ACC112 (cell line): ENCODE results near the gene ITGAE.
A peak's percentile ranks its signal among the peaks of the same experiment; 100 is the strongest.
"Not testable (repeated sequence)": the region's sequence is repeated elsewhere in the genome, so short reads cannot be mapped to it uniquely, and the experiment has no call there.

Experiments
- H2AFZ ChIP-seq: fragments of 200-600 bp; sonication (generic); one replicate; pipeline ENCODE4 v1.6.0; 2017; ENCODE audit warnings: antibody characterized with exemption, low read length; ENCODE audit not compliant: unreplicated experiment
- H3K27ac ChIP-seq: fragments of 200-600 bp; sonication (generic); 2 replicates; pipeline ENCODE4 v1.5.1; 2014; ENCODE audit warnings: low read depth, mild to moderate bottlenecking, antibody characterized with exemption, low read length, moderate library complexity
- H3K27me3 ChIP-seq: fragments of 200-600 bp; sonication (generic); 2 replicates; pipeline ENCODE4 v1.6.1; 2014; ENCODE audit warnings: mild to moderate bottlenecking, antibody characterized with exemption, low read length, moderate library complexity, mixed read lengths; ENCODE audit not compliant: insufficient read depth
- H3K36me3 ChIP-seq: fragments of 200-600 bp; sonication (generic); 2 replicates; pipeline ENCODE4 v1.6.1; 2016; ENCODE audit warnings: mild to moderate bottlenecking, antibody characterized with exemption, low read length, moderate library complexity, mixed read lengths; ENCODE audit not compliant: insufficient read depth
- H3K4me1 ChIP-seq: fragments of 200-600 bp; sonication (generic); one replicate; pipeline ENCODE4 v1.6.1; 2016; ENCODE audit warnings: low read length, mixed read lengths; ENCODE audit not compliant: insufficient read depth, unreplicated experiment, control insufficient read depth
- H3K4me3 ChIP-seq: fragments of 200-600 bp; sonication (generic); 2 replicates; pipeline ENCODE4 v1.5.1; 2014; ENCODE audit warnings: mild to moderate bottlenecking, low read depth, low read length
- H3K79me2 ChIP-seq: fragments of 200-600 bp; sonication (generic); one replicate; pipeline ENCODE4 v1.6.0; 2016; ENCODE audit warnings: low read length; ENCODE audit not compliant: control insufficient read depth, unreplicated experiment, insufficient read depth

ITGAE gene

DNA sequence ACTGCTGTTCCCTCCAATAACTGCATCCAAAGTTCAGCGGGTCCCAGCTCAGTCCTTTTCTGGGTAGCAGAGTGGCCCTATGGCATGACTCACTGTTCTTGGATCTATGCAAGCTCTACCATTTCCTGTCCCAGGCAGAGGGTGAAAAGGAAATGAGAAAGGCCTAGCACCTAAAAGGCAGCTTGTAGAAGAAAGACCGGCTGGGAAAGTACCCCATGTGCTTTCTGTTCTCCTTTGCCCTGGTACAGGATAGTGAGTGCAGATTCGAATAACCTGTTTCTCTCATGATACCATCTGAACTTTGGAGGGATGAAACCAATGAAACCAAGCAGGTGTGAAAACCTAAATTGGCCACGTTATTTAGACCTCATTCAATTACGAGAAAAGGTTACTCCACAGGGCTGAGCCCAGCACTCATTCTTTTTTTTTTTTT is 90.0 kb downstream of the ITGAE start:
- H3K4me1 ChIP-seq = peaks cover 6% of the 10 kb centered on the region
- peaks cover 10% of the 10 kb centered on the region for H3K36me3 ChIP-seq
- no peaks in the 10 kb centered on the region for H3K27me3 ChIP-seq
- H3K79me2 ChIP-seq = no peaks in the 10 kb centered on the region
- H2AFZ ChIP-seq = no peak overlapping the region
- H3K27ac ChIP-seq = 0 out of 2 replicates have a peak overlapping the region, but pooled peaks have one; percentile 20
- no peak overlapping the region for H3K4me3 ChIP-seq

DNA sequence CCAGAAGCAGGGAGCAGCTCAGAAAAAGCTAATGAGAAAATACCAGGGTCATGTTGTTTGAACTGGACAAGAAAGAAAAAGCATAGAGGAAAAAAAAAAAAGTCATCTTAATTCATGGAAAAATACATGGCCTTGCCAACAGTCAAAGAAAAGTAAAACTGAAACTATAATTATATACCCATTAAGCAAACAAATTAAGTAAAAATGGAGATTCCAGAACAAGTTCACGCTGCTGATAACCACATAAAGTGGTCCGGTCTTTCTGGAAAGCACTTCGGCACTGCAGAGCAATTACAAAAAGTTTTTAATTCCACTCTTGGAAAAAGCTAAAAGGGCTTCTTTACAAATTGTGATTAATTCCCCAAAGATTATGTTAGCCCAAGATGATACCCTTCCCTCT is 92.6 kb downstream of the ITGAE start:
- no peaks in the 10 kb centered on the region for H3K79me2 ChIP-seq
- peaks cover 6% of the 10 kb centered on the region for H3K4me1 ChIP-seq
- H3K27me3 ChIP-seq = no peaks in the 10 kb centered on the region
- H3K27ac ChIP-seq = no peak overlapping the region
- H3K4me3 ChIP-seq = no peak overlapping the region
- no peak overlapping the region for H2AFZ ChIP-seq
- no peaks in the 10 kb centered on the region for H3K36me3 ChIP-seq

DNA sequence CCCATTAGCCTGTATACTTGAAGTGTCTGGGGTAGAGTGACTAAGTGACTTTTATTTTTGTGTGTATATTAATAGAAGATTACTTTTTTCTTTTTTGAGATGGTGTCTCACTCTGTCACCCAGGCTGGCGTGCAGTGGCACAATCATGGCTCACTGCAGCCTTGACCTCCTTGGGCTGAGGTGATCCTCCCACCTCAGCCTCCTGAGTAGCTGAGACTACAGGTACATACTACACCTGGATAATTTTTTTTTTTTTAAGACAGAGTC is 95.3 kb downstream of the ITGAE start:
- not testable (repeated sequence) for H3K36me3 ChIP-seq, H3K27me3 ChIP-seq, H3K79me2 ChIP-seq, H3K27ac ChIP-seq, H2AFZ ChIP-seq, H3K4me3 ChIP-seq, H3K4me1 ChIP-seq

DNA sequence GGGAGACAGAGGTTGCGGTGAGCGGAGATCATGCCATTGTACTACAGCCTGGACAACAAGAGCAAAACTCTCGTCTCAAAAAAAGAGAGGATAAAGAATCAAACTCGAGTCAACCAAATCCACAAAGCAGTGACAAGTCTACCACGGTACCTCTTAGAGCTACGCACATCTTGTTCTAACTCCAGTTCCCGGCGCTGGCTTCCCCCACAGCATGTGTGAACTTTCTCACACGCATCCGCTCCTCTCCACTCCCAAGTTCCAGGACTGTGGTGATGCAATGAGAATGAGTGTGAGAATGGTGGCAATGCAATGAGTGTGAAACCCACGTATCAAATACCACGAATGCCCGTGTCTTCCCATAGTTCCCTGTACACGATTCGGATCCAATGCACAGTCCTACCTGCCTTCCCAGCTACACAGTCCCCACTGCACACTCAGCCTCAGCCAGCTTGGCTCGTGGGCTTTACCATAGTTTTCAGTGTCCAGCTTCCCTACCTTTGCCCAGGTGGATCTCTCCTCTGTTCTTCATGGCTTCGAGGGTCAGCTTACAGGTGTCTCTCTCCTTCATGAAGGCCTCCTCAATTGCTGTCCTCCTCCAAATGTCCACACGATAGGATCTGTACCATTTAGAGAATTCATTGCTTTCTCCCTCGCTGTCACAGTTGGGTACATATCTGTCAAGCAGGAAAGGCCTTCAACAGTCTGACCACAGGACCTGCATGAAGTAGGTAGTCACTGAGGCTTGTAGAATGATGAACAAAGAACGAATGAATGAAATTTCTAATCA is 95.9 kb downstream of the ITGAE start:
- no peaks in the 10 kb centered on the region for H3K79me2 ChIP-seq
- H3K36me3 ChIP-seq = no peaks in the 10 kb centered on the region
- H3K27me3 ChIP-seq = no peaks in the 10 kb centered on the region
- no peak overlapping the region for H3K27ac ChIP-seq
- no peak overlapping the region for H2AFZ ChIP-seq
- no peaks in the 10 kb centered on the region for H3K4me1 ChIP-seq
- H3K4me3 ChIP-seq = no peak overlapping the region

DNA sequence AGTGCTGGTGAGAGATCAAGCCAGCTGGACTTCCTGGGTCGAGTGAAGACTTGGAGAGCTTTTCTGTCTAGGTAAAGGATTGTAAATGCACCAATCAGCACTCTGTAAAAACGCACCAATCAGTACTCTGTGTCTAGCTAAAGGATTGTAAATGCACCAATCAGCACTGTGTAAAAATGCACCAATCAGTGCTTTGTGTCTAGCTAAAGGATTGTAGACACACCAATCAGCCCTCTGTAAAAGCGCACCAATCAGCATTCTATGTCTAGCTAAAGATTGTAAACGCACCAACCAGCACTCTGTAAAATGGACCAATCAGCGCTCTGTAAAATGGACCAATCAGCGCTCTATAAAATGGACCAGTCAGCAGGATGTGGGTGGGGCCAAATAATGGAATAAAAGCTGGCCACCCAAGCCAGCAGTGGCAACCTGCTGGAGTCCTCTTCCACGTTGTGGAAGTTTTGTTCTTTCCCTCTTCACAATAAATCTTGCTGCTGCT is 98.9 kb downstream of the ITGAE start:
- not testable (repeated sequence) for H3K27me3 ChIP-seq, H3K27ac ChIP-seq, H2AFZ ChIP-seq, H3K79me2 ChIP-seq, H3K4me1 ChIP-seq, H3K4me3 ChIP-seq, H3K36me3 ChIP-seq

DNA sequence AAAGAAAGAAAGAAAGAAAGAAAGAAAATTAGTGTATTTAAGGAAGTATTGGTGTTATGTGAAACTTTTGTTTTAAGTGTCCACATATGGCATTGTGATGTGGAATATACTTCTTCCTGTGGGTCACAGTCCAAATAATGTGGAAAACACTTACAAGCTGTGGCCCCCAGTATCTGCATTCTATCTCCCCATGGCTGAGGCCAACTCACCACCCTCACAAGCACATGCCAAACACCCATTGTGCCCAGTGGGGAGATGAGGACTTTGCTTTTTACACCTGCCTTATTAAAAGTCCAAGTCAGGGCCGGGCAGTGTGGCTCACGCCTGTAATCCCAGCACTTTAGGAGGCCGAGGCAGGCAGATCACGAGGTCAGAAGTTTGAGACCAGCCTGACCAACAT is 101.0 kb downstream of the ITGAE start:
- Histone ChIP-seq H3K79me2 (no peaks in the 10 kb centered on the region), H3K27ac (no peak overlapping the region), H3K4me3 (no peak overlapping the region), H3K36me3 (no peaks in the 10 kb centered on the region), H3K27me3 (no peaks in the 10 kb centered on the region), H2AFZ (no peak overlapping the region), H3K4me1 (peaks cover 6% of the 10 kb centered on the region)

DNA sequence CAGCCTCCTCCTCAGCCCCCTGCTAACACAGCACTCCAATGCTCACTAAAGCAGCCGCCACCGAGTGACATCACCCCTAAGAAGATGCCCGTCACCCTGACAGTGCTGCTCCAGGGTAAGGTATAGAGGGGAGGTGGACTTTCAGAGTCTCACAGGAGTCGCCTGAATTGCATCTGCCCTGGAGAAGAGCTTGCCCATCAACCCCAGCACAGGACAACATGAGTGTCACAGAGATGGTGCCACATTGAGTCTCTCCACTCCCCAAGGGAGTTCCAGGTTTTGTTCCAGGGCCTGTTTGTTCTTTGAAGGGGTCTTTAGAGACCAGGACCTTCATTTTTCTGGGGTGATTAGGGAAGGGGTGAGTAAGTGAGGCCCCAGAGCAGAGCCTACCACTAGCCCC is 102.8 kb downstream of the ITGAE start:
- Histone ChIP-seq H3K79me2 (no peaks in the 10 kb centered on the region), H3K27ac (no peak overlapping the region), H3K36me3 (no peaks in the 10 kb centered on the region), H2AFZ (no peak overlapping the region), H3K4me3 (no peak overlapping the region), H3K4me1 (peaks cover 8% of the 10 kb centered on the region), H3K27me3 (no peaks in the 10 kb centered on the region)

DNA sequence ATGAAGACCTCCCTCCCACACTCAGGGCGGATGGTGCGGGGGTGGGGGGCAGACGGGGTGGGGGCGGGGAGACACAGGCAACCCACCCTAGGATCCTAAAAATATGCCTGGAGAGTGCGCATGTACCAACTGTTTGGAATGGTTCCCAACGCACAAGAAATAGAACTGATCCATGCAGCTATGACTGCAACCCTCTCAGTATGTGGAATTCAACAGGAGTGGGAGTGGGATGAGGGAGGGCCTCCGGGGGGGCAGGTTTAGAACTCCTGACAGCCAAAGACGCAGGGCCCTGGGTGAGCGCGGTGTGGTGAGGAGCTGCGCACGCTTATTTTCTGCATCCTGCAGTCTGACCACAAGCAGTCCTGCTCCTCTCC is 103.9 kb downstream of the ITGAE start:
- no peaks in the 10 kb centered on the region for H3K27me3 ChIP-seq
- no peaks in the 10 kb centered on the region for H3K36me3 ChIP-seq
- H2AFZ ChIP-seq = no peak overlapping the region
- H3K4me3 ChIP-seq = no peak overlapping the region
- H3K27ac ChIP-seq = no peak overlapping the region
- H3K79me2 ChIP-seq = no peaks in the 10 kb centered on the region
- peaks cover 8% of the 10 kb centered on the region for H3K4me1 ChIP-seq

DNA sequence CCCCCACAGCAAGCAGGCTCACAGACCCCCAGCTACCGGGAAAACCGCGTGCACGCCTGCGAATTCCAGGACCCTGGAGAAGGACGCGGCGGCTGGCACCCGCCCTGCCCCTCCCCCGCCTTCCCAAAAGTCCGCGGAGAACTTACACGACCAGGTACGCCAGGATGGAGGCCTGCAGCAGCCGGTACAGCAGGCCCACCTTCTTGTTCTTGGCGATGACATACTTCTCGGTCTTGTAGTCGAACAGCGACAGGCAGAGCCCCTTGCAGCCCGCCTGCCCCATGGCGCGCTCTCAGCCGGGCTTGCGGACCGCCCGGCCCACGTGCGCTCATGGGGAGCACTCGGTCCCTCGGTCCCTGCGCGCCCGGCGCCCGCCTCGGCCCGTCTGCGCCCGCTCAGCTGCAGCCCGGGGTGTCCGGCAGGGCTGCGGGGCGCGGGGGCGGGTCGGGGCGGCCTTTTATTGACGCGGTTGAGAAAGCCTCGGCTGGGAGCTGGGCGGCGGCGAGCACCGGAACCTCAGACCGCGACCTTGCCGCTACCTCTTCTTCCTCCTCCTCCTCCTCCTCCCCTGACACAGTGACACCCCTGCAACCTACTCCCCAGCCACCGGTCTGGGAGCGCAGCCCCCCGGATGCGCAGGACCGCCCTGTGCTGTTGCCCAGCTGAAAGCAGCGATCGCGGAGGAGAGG is 105.1 kb downstream of the ITGAE start, which contains the start of gene P2RX5:
Gene P2RX5 (minus strand): TSS at position 433 of the 689 bp plus-strand sequence. CDS start 150 bp downstream, at position 283.
- no peaks in the 10 kb centered on the region for H3K79me2 ChIP-seq
- peaks cover 8% of the 10 kb centered on the region for H3K4me1 ChIP-seq
- no peaks in the 10 kb centered on the region for H3K27me3 ChIP-seq
- H3K27ac ChIP-seq = no peak within 1 kb of the TSS
- peak within 1 kb of the TSS; percentile 70 for H2AFZ ChIP-seq
- H3K36me3 ChIP-seq = no peaks in the 10 kb centered on the region
- peak within 1 kb of the TSS; percentile 84 for H3K4me3 ChIP-seq

DNA sequence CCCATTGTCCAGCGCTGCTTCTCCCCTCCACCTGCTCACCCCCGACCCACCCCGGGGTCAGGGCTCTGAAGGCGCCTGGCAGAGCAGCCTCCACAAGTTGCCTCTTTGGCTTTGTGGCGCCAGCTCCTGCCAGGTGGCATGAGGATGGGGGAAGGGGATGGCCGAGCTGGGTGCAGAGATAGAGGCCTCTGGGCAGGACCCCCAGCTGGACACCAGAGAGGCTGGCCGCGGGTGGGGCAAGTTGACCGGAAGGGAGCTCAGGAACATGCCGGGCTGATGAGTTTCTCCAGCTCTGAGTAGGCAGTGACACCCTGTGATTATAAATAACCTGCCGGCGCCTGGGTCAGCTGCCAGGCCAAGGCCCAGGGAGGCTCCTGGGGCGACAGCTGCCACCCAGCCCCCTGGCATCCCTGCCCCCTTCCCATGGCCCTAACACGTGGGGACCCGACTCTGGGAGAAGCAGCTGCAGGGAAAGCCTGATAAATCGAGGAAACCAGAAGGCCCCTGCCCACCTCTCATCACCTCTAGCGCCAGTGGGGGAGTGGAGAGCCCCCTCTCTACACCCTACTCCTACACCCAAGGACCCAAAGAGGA is 105.8 kb downstream of the ITGAE start:
- no peaks in the 10 kb centered on the region for H3K36me3 ChIP-seq
- peak overlapping the region; percentile 84 for H3K4me3 ChIP-seq
- H2AFZ ChIP-seq = peak overlapping the region; percentile 70
- H3K4me1 ChIP-seq = peaks cover 8% of the 10 kb centered on the region
- H3K27ac ChIP-seq = no peak overlapping the region
- H3K79me2 ChIP-seq = no peaks in the 10 kb centered on the region
- no peaks in the 10 kb centered on the region for H3K27me3 ChIP-seq

DNA sequence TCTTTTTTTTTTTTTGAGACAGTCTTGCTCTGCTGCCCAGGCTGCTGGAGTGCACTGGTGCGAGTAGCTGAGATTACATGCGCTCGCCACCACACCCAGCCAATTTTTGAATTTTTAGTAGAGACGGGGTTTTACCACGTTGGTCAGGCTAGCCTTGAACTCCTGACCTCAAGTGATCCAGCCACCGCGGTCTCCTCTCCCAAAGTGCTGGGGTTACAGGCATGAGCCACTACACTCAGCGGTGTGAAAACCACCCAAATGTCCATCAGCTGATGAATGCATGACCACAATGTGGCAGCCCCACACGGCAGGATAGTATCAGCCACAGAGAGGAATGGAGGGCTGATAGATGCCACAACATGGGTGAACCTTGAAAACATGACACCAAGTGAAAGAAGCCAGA is 107.2 kb downstream of the ITGAE start:
- no peak overlapping the region for H3K4me3 ChIP-seq
- no peaks in the 10 kb centered on the region for H3K79me2 ChIP-seq
- H3K36me3 ChIP-seq = no peaks in the 10 kb centered on the region
- H3K27ac ChIP-seq = no peak overlapping the region
- no peaks in the 10 kb centered on the region for H3K27me3 ChIP-seq
- no peak overlapping the region for H2AFZ ChIP-seq
- peaks cover 8% of the 10 kb centered on the region for H3K4me1 ChIP-seq
